ENCODE data around the gene BET1L.

Gene BET1L

GRCh38 chr11:214083-214482 lies 6.9 kb upstream of the BET1L start:
- Histone ChIP-seq H4K20me1 (ENCODE audit: insufficient read depth, low read length) (no peaks in the 10 kb centered on the region), H3K9ac (ENCODE audit: low read length) (no peak overlapping the region), H3K36me3 (replicated peaks; ENCODE audit: low read depth, low read length) (peaks cover 51% of the 10 kb centered on the region)

GRCh38 chr11:213111-213510 lies 5.9 kb upstream of the BET1L start:
- H4K20me1 ChIP-seq (ENCODE audit: insufficient read depth, low read length): no peaks in the 10 kb centered on the region

More at GRCh38 chr11:214083-214482, 6.9 kb upstream of the BET1L start:
- Histone ChIP-seq H3K9me3 (ENCODE audit: insufficient read depth, low read length) (no peaks in the 10 kb centered on the region), H3K27me3 (ENCODE audit: low read depth, low read length) (no peaks in the 10 kb centered on the region), H3K4me3 (ENCODE audit: low read length) (no peak overlapping the region), H3K27ac (ENCODE audit: low read length) (no peak overlapping the region), H2AFZ (ENCODE audit: low read depth, low read length) (no peak overlapping the region), H3K4me1 (ENCODE audit: low read length) (peaks cover 9% of the 10 kb centered on the region), H3K4me2 (ENCODE audit: low read length) (no peak overlapping the region), H3K79me2 (ENCODE audit: low read length) (peaks cover 16% of the 10 kb centered on the region)
- TF ChIP-seq EZH2phosphoT487 (IDR thresholded peaks at IDR 0.05; ENCODE audit: low read depth) (no peak), CTCF (IDR thresholded peaks at IDR 0.05; ENCODE audit: low read depth, low read length) (no peak)

GRCh38 chr11:212150-213100 lies 5.2 kb upstream of the BET1L start:
- H4K20me1 ChIP-seq (ENCODE audit: insufficient read depth, low read length): no peaks in the 10 kb centered on the region
- H3K9ac ChIP-seq (ENCODE audit: low read length): no peak overlapping the region
- H2AFZ ChIP-seq (ENCODE audit: low read depth, low read length): no peak overlapping the region
- H3K79me2 ChIP-seq (ENCODE audit: low read length): peaks cover 28% of the 10 kb centered on the region
- H3K27me3 ChIP-seq (ENCODE audit: low read depth, low read length): no peaks in the 10 kb centered on the region
- no peaks in the 10 kb centered on the region for H3K9me3 ChIP-seq (ENCODE audit: insufficient read depth, low read length)
- H3K4me3 ChIP-seq (ENCODE audit: low read length): no peak overlapping the region
- peaks cover 9% of the 10 kb centered on the region for H3K4me1 ChIP-seq (ENCODE audit: low read length)
- H3K27ac ChIP-seq (ENCODE audit: low read length): no peak overlapping the region
- H3K36me3 ChIP-seq (replicated peaks; ENCODE audit: low read depth, low read length): peaks cover 51% of the 10 kb centered on the region
- no peak overlapping the region for H3K4me2 ChIP-seq (ENCODE audit: low read length)
- TF ChIP-seq CTCF (IDR thresholded peaks at IDR 0.05; ENCODE audit: low read depth, low read length) (no peak), EZH2phosphoT487 (IDR thresholded peaks at IDR 0.05; ENCODE audit: low read depth) (no peak)

More at GRCh38 chr11:213111-213510, 5.9 kb upstream of the BET1L start:
- no peaks in the 10 kb centered on the region for H3K27me3 ChIP-seq (ENCODE audit: low read depth, low read length)
- no peak overlapping the region for H3K4me2 ChIP-seq (ENCODE audit: low read length)
- H3K4me3 ChIP-seq (ENCODE audit: low read length): no peak overlapping the region
- no peak overlapping the region for H3K27ac ChIP-seq (ENCODE audit: low read length)
- H3K36me3 ChIP-seq (replicated peaks; ENCODE audit: low read depth, low read length): peaks cover 51% of the 10 kb centered on the region
- no peak overlapping the region for H2AFZ ChIP-seq (ENCODE audit: low read depth, low read length)
- peaks cover 9% of the 10 kb centered on the region for H3K4me1 ChIP-seq (ENCODE audit: low read length)
- TF ChIP-seq EZH2phosphoT487 (IDR thresholded peaks at IDR 0.05; ENCODE audit: low read depth) (no peak), CTCF (IDR thresholded peaks at IDR 0.05; ENCODE audit: low read depth, low read length) (no peak)
- H3K9me3 ChIP-seq (ENCODE audit: insufficient read depth, low read length): no peaks in the 10 kb centered on the region
- peaks cover 25% of the 10 kb centered on the region for H3K79me2 ChIP-seq (ENCODE audit: low read length)
- no peak overlapping the region for H3K9ac ChIP-seq (ENCODE audit: low read length)

GRCh38 chr11:211741-212140 lies 4.5 kb upstream of the BET1L start:
- H3K4me1 ChIP-seq (ENCODE audit: low read length): peaks cover 9% of the 10 kb centered on the region
- no peak overlapping the region for H3K4me3 ChIP-seq (ENCODE audit: low read length)
- H3K9ac ChIP-seq (ENCODE audit: low read length): no peak overlapping the region
- H2AFZ ChIP-seq (ENCODE audit: low read depth, low read length): no peak overlapping the region
- peaks cover 51% of the 10 kb centered on the region for H3K36me3 ChIP-seq (replicated peaks; ENCODE audit: low read depth, low read length)
- peaks cover 32% of the 10 kb centered on the region for H3K79me2 ChIP-seq (ENCODE audit: low read length)
- no peak overlapping the region for H3K27ac ChIP-seq (ENCODE audit: low read length)
- no peak overlapping the region for H3K4me2 ChIP-seq (ENCODE audit: low read length)
- no peaks in the 10 kb centered on the region for H3K9me3 ChIP-seq (ENCODE audit: insufficient read depth, low read length)
- TF ChIP-seq EZH2phosphoT487 (IDR thresholded peaks at IDR 0.05; ENCODE audit: low read depth) (no peak), CTCF (IDR thresholded peaks at IDR 0.05; ENCODE audit: low read depth, low read length) (no peak)
- no peaks in the 10 kb centered on the region for H4K20me1 ChIP-seq (ENCODE audit: insufficient read depth, low read length)
- no peaks in the 10 kb centered on the region for H3K27me3 ChIP-seq (ENCODE audit: low read depth, low read length)

Measured in OCI-LY3 (cell line).